H9 (cell line): ENCODE data around the gene PCDHGA8. TPM values are rescaled to one million over a fixed set of nuclear protein-coding genes. Genes with fewer than 3 reads are reported as not detected.
"Not testable (repeated sequence)": the region's sequence is repeated elsewhere in the genome, so short reads cannot be mapped to it uniquely, and the experiment has no call there.

Source experiments
- DNase-seq: peaks from one replicate; pipeline ENCODE4 v3.0.0-alpha.2; 2017
- H2AFZ ChIP-seq: one replicate; pipeline ENCODE4 v1.6.1; 2013; ENCODE audit warnings: mild to moderate bottlenecking, low read length, control low read depth, moderate library complexity
- H2AK5ac ChIP-seq: 2 replicates; pipeline ENCODE4 v1.6.1; 2013; ENCODE audit warnings: low read length, control low read depth, mixed read lengths; ENCODE audit not compliant: insufficient read length
- H2BK120ac ChIP-seq: one replicate; pipeline ENCODE4 v1.6.1; 2013; ENCODE audit warnings: low read depth, mild to moderate bottlenecking, low read length, control low read depth, inconsistent platforms; ENCODE audit not compliant: poor library complexity, severe bottlenecking
- H2BK12ac ChIP-seq: 2 replicates; pipeline ENCODE4 v1.6.1; 2013; ENCODE audit warnings: low read length, control low read depth, mixed read lengths, low read depth; ENCODE audit not compliant: insufficient read length
- H2BK15ac ChIP-seq: 2 replicates; pipeline ENCODE4 v1.6.1; 2013; ENCODE audit warnings: low read depth, low read length, control low read depth
- H2BK20ac ChIP-seq: one replicate; pipeline ENCODE4 v1.6.1; 2013; ENCODE audit warnings: low read depth, mild to moderate bottlenecking, low read length, control low read depth, inconsistent platforms; ENCODE audit not compliant: poor library complexity, severe bottlenecking
- H2BK5ac ChIP-seq: 2 replicates; pipeline ENCODE4 v1.6.1; 2013; ENCODE audit warnings: low read length, control low read depth, mixed read lengths; ENCODE audit not compliant: insufficient read length
- H3K14ac ChIP-seq: 2 replicates; pipeline ENCODE4 v1.6.1; 2013; ENCODE audit warnings: low read length, control low read depth; ENCODE audit not compliant: insufficient read depth
- H3K18ac ChIP-seq: 2 replicates; pipeline ENCODE4 v1.6.1; 2013; ENCODE audit warnings: low read depth, mild to moderate bottlenecking, mixed read lengths, low read length, control low read depth; ENCODE audit not compliant: insufficient read length
- H3K23ac ChIP-seq: 2 replicates; pipeline ENCODE4 v1.6.1; 2013; ENCODE audit warnings: low read length, control low read depth, mixed read lengths, low read depth; ENCODE audit not compliant: insufficient read length
- H3K23me2 ChIP-seq: 2 replicates; pipeline ENCODE4 v1.6.1; 2013; ENCODE audit warnings: low read depth, mild to moderate bottlenecking, mixed read lengths, low read length, control low read depth; ENCODE audit not compliant: insufficient read length, poor library complexity, severe bottlenecking
- H3K27ac ChIP-seq: 2 replicates; pipeline ENCODE4 v1.5.1; 2013; ENCODE audit warnings: low read length, control low read depth, mixed read lengths, low read depth; ENCODE audit not compliant: insufficient read length
- H3K27me3 ChIP-seq: 2 replicates; pipeline ENCODE4 v1.6.1; 2013; ENCODE audit warnings: low read length, control low read depth, inconsistent platforms; ENCODE audit not compliant: insufficient read depth
- H3K4ac ChIP-seq: 2 replicates; pipeline ENCODE4 v1.6.1; 2013; ENCODE audit warnings: low read depth, mild to moderate bottlenecking, control low read depth, inconsistent platforms, low read length, moderate library complexity
- H3K4me1 ChIP-seq: 2 replicates; pipeline ENCODE4 v1.6.1; 2013; ENCODE audit warnings: low read length, control low read depth, inconsistent platforms; ENCODE audit not compliant: insufficient read depth
- H3K4me2 ChIP-seq: 2 replicates; pipeline ENCODE4 v1.6.1; 2013; ENCODE audit warnings: low read length, control low read depth, mixed read lengths; ENCODE audit not compliant: insufficient read length, insufficient read depth
- H3K56ac ChIP-seq: 2 replicates; pipeline ENCODE4 v1.6.1; 2013; ENCODE audit warnings: low read depth, mild to moderate bottlenecking, mixed read lengths, low read length, control low read depth; ENCODE audit not compliant: insufficient read length
- H3K79me1 ChIP-seq: 2 replicates; pipeline ENCODE4 v1.6.1; 2013; ENCODE audit warnings: low read depth, mild to moderate bottlenecking, moderate library complexity, low read length, control low read depth, inconsistent platforms; ENCODE audit not compliant: insufficient read depth, poor library complexity, severe bottlenecking
- H3K79me2 ChIP-seq: 2 replicates; pipeline ENCODE4 v1.6.1; 2013; ENCODE audit warnings: low read length, control low read depth, inconsistent platforms; ENCODE audit not compliant: insufficient read depth
- H3K9ac ChIP-seq: 2 replicates; pipeline ENCODE4 v1.6.1; 2013; ENCODE audit warnings: low read length, control low read depth, mixed read lengths; ENCODE audit not compliant: insufficient read length; ENCODE audit errors: extremely low read depth
- H3K9me3 ChIP-seq: one replicate; pipeline ENCODE4 v1.6.1; 2013; ENCODE audit warnings: low read depth, low read length, inconsistent platforms; ENCODE audit not compliant: control insufficient read depth
- H3T11ph ChIP-seq: one replicate; pipeline ENCODE4 v1.6.1; 2013; ENCODE audit warnings: mild to moderate bottlenecking, low read length, control low read depth, inconsistent platforms
- H4K20me1 ChIP-seq: one replicate; pipeline ENCODE4 v1.6.1; 2013; ENCODE audit not compliant: control insufficient read depth, insufficient read length, insufficient read depth
- H4K5ac ChIP-seq: 2 replicates; pipeline ENCODE4 v1.6.1; 2013; ENCODE audit warnings: low read depth, mild to moderate bottlenecking, mixed read lengths, low read length, control low read depth; ENCODE audit not compliant: insufficient read length
- H4K8ac ChIP-seq: replicated peaks from 2 replicates; pipeline ENCODE4 v1.6.1; 2013; ENCODE audit warnings: low read length, control low read depth, mixed read lengths, low read depth; ENCODE audit not compliant: insufficient read length
- H4K91ac ChIP-seq: 2 replicates; pipeline ENCODE4 v1.6.1; 2013; ENCODE audit warnings: low read depth, mild to moderate bottlenecking, moderate library complexity, mixed read lengths, low read length, control low read depth; ENCODE audit not compliant: insufficient read length
- H3K27ac Mint-ChIP-seq, 3 experiments: 2 replicates in 2 of 3; 3 replicates in 1 of 3; pipeline ENCODE4 v1.8.0; 2020 to 2021; ENCODE audit warnings: mixed read lengths in 3 of 3, mild to moderate bottlenecking in 1 of 3, moderate library complexity in 1 of 3
- H3K27me3 Mint-ChIP-seq: 2 replicates; pipeline ENCODE4 v1.8.0; 2021; ENCODE audit warnings: low read depth, mild to moderate bottlenecking, moderate library complexity, mixed read lengths
- H3K36me3 Mint-ChIP-seq, 3 experiments: 2 replicates in 2 of 3; 3 replicates in 1 of 3; pipeline ENCODE4 v1.8.0; 2020 to 2021; ENCODE audit warnings: low read depth in 3 of 3, mixed read lengths in 3 of 3; ENCODE audit not compliant: insufficient read depth in 1 of 3
- H3K4me1 Mint-ChIP-seq, 2 experiments: 2 replicates each; pipeline ENCODE4 v1.8.0; 2020; ENCODE audit warnings: mixed read lengths in 2 of 2
- H3K4me3 Mint-ChIP-seq, 2 experiments: 2 replicates in 1 of 2; 3 replicates in 1 of 2; pipeline ENCODE4 v1.8.0; 2020 to 2021; ENCODE audit warnings: mild to moderate bottlenecking in 2 of 2, mixed read lengths in 2 of 2, moderate library complexity in 1 of 2
- H3K9me3 Mint-ChIP-seq, 2 experiments: 2 replicates in 1 of 2; 3 replicates in 1 of 2; pipeline ENCODE4 v1.8.0; 2020; ENCODE audit warnings: mild to moderate bottlenecking in 2 of 2, mixed read lengths in 2 of 2, moderate library complexity in 1 of 2
- WGBS: extraction: QIAGEN DNeasy Blood & Tissue Kit; methylation state at CpG from one replicate; pipeline ENCODE4 v1.1.7; 2013; ENCODE audit warnings: missing lambda C conversion rate, low lambda C conversion rate, mixed read lengths; ENCODE audit not compliant: insufficient read length; ENCODE audit errors: extremely low coverage; 5-methylcytosine and 5-hydroxymethylcytosine counted together
- total RNA-seq: library from RNA; stranded (reverse); gene quantifications from 2 replicates; pipeline ENCODE4 v1.2.1, GENCODE V29; 2021
- TF ChIP-seq, protein P1 (sequence below): fragments of 200-600 bp; sonication (generic); conservative IDR thresholded peaks from 3 replicates; pipeline ENCODE4 v1.8.0; 2021; ENCODE audit warnings: antibody characterized with exemption, mild to moderate bottlenecking

PCDHGA8 gene
- total RNA-seq, 1 experiment from 2014 or later = 0.90 TPM

- no peak overlapping the region for H3K14ac ChIP-seq
- H3K4me2 ChIP-seq = no peak overlapping the region
- Mint-ChIP-seq H3K4me3 (no peak overlapping the region), H3K27ac (no peak overlapping the region), H3K27me3 (peaks cover 9% of the 10 kb centered on the region), H3K36me3 (peaks cover 29 to 61% (median 54%) of the 10 kb centered on the region in 3 experiments), H3K9me3 (peaks cover 60 to 76% of the 10 kb centered on the region in 2 experiments), H3K4me1 (no peaks in the 10 kb centered on the region)
- no peak overlapping the region for H4K8ac ChIP-seq
- H3K4ac ChIP-seq = no peak overlapping the region
- H2AFZ ChIP-seq = no peak overlapping the region
- H3K9me3 ChIP-seq = peaks cover 50% of the 10 kb centered on the region
- WGBS = no CpG with 5 or more reads among the region's 21 CpGs
- no peak overlapping the region for H3K9ac ChIP-seq
- H2BK20ac ChIP-seq = no peak overlapping the region
- no peak overlapping the region for H3K23ac ChIP-seq
- H4K91ac ChIP-seq = no peak overlapping the region
- no peak overlapping the region for H3T11ph ChIP-seq
- H3K56ac ChIP-seq = no peak overlapping the region
- no peak overlapping the region for H2AK5ac ChIP-seq
- no peak overlapping the region for H2BK5ac ChIP-seq
- H3K27me3 ChIP-seq = no peaks in the 10 kb centered on the region
- no peaks in the 10 kb centered on the region for H3K79me1 ChIP-seq
- H3K79me2 ChIP-seq = no peaks in the 10 kb centered on the region
- 0 out of 2 replicates have a peak, but pooled peaks cover 2% of the 10 kb centered on the region for H3K4me1 ChIP-seq
- no peak overlapping the region for H3K18ac ChIP-seq
- H4K5ac ChIP-seq = no peak overlapping the region
- H2BK12ac ChIP-seq = no peak overlapping the region
- no peak overlapping the region for H3K27ac ChIP-seq
- no peak for DNase-seq
- H4K20me1 ChIP-seq = no peaks in the 10 kb centered on the region
- TF ChIP-seq, protein P1, sequence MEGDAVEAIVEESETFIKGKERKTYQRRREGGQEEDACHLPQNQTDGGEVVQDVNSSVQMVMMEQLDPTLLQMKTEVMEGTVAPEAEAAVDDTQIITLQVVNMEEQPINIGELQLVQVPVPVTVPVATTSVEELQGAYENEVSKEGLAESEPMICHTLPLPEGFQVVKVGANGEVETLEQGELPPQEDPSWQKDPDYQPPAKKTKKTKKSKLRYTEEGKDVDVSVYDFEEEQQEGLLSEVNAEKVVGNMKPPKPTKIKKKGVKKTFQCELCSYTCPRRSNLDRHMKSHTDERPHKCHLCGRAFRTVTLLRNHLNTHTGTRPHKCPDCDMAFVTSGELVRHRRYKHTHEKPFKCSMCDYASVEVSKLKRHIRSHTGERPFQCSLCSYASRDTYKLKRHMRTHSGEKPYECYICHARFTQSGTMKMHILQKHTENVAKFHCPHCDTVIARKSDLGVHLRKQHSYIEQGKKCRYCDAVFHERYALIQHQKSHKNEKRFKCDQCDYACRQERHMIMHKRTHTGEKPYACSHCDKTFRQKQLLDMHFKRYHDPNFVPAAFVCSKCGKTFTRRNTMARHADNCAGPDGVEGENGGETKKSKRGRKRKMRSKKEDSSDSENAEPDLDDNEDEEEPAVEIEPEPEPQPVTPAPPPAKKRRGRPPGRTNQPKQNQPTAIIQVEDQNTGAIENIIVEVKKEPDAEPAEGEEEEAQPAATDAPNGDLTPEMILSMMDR = no peak
- no peak overlapping the region for H2BK120ac ChIP-seq
- no peaks in the 10 kb centered on the region for H3K23me2 ChIP-seq
- H2BK15ac ChIP-seq = no peak overlapping the region
These were observed 834 bp downstream of the PCDHGA8 start for GRCh38 chr5:141393267-141393666.

DNA sequence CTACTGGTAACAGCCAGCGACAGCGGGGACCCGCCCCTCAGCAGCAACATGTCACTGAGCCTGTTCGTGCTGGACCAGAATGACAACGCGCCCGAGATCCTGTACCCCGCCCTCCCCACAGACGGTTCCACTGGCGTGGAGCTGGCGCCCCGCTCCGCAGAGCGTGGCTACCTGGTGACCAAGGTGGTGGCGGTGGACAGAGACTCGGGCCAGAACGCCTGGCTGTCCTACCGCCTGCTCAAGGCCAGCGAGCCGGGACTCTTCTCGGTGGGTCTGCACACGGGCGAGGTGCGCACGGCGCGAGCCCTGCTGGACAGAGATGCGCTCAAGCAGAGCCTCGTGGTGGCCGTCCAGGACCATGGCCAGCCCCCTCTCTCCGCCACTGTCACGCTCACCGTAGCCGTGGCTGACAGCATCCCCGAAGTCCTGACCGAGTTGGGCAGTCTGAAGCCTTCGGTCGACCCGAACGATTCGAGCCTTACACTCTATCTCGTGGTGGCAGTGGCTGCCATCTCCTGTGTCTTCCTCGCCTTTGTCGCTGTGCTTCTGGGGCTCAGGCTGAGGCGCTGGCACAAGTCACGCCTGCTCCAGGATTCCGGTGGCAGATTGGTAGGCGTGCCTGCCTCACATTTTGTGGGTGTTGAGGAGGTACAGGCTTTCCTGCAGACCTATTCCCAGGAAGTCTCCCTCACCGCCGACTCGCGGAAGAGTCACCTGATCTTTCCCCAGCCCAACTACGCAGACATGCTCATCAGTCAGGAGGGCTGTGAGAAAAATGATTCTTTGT lies 2.2 kb downstream of the PCDHGA8 start:
- H3K4me3 Mint-ChIP-seq = not testable (repeated sequence)
- H3K9me3 ChIP-seq = peaks cover 47% of the 10 kb centered on the region

More for the DNA sequence above, 2.2 kb downstream of the PCDHGA8 start:
- H2BK12ac ChIP-seq, H3K4me1 ChIP-seq, H3K4me1 Mint-ChIP-seq, H4K8ac ChIP-seq, H2BK5ac ChIP-seq, H4K20me1 ChIP-seq, H4K5ac ChIP-seq, H2AFZ ChIP-seq, DNase-seq, H3K56ac ChIP-seq, H2BK20ac ChIP-seq, H3K4ac ChIP-seq, H3K9ac ChIP-seq, H3K27me3 ChIP-seq, H3K27ac ChIP-seq, H3K27me3 Mint-ChIP-seq, H2BK15ac ChIP-seq, H3K79me1 ChIP-seq, H2AK5ac ChIP-seq, H3K4me2 ChIP-seq, H3K23ac ChIP-seq, H3T11ph ChIP-seq, H4K91ac ChIP-seq, H3K18ac ChIP-seq, H3K14ac ChIP-seq, H3K27ac Mint-ChIP-seq, H3K23me2 ChIP-seq, H3K79me2 ChIP-seq, H2BK120ac ChIP-seq: not testable (repeated sequence)
- Mint-ChIP-seq H3K36me3 (peaks cover 32 to 58% (median 56%) of the 10 kb centered on the region in 3 experiments), H3K9me3 (peaks cover 63 to 73% of the 10 kb centered on the region in 2 experiments)
- WGBS = no CpG with 5 or more reads among the region's 53 CpGs
